Lung (tissue), 12 donors: ENCODE data around the gene GLP2R. TPM values are rescaled to one million over a fixed set of nuclear protein-coding genes. Genes with fewer than 3 reads are reported as not detected.

Experiments
- ATAC-seq: fragments of 200-7000 bp; cut with Tn5 transposase; one replicate; pipeline ENCODE4 v1.9.1; 2020; ENCODE audit warnings: moderate number of reproducible peaks; ENCODE audit not compliant: insufficient read depth, low FRiP score
- DNase-seq, 3 donors: peaks; one replicate each; pipeline ENCODE4 v3.0.0-alpha.2; 2013 to 2017
- H3K27ac ChIP-seq, 2 donors: one replicate each; pipeline ENCODE4 v1.5.1; 2013; ENCODE audit warnings: mild to moderate bottlenecking in 2 of 2, moderate library complexity in 2 of 2, control low read depth in 1 of 2, inconsistent platforms in 1 of 2, low read depth in 1 of 2, low read length in 1 of 2
- H3K27me3 ChIP-seq, 3 donors: one replicate each; pipeline ENCODE4 v1.5.1; 2013; ENCODE audit warnings: low read length in 2 of 3; ENCODE audit not compliant: control insufficient read depth in 3 of 3, insufficient read depth in 3 of 3
- H3K36me3 ChIP-seq, 4 donors: one replicate each; pipeline ENCODE4 v1.5.1; 2013; ENCODE audit warnings: low read length in 4 of 4, mild to moderate bottlenecking in 1 of 4, moderate library complexity in 1 of 4; ENCODE audit not compliant: control insufficient read depth in 4 of 4, insufficient read depth in 4 of 4
- H3K4me1 ChIP-seq, 5 donors: one replicate each; pipeline ENCODE4 v1.5.1; 2013; ENCODE audit warnings: low read length in 5 of 5, mild to moderate bottlenecking in 2 of 5, moderate library complexity in 1 of 5; ENCODE audit not compliant: control insufficient read depth in 5 of 5, insufficient read depth in 5 of 5
- H3K4me3 ChIP-seq: one replicate; pipeline ENCODE4 v1.5.1; 2013; ENCODE audit warnings: mild to moderate bottlenecking, control low read depth, moderate library complexity
- H3K9ac ChIP-seq, 2 donors: one replicate each; pipeline ENCODE4 v1.5.1; 2013; ENCODE audit warnings: low read length in 2 of 2, control low read depth in 1 of 2; ENCODE audit not compliant: insufficient read depth in 1 of 2
- H3K9me3 ChIP-seq, 4 donors: one replicate each; pipeline ENCODE4 v1.5.1; 2013; ENCODE audit warnings: low read length in 3 of 4, mild to moderate bottlenecking in 1 of 4, moderate library complexity in 1 of 4; ENCODE audit not compliant: control insufficient read depth in 4 of 4, insufficient read depth in 3 of 4
- whole genome bisulfite sequencing, 2 donors: extraction: QIAGEN DNeasy Blood & Tissue Kit; methylation state at CpG; one replicate each; pipeline ENCODE4 v1.1.7; 2013; 5-methylcytosine and 5-hydroxymethylcytosine counted together
- polyA plus RNA-seq, 2 donors: library from polyadenylated mRNA; stranded (reverse); fragments of 200-250 nt; gene quantifications; one replicate each; pipeline ENCODE4 v1.2.1, GENCODE V29; 2013
- total RNA-seq, 2 donors: library from RNA; depleted of rRNA in 1 of 2; stranded (reverse); fragments of >200 nt in 1 of 2; gene quantifications; one replicate each; pipeline ENCODE4 v1.2.1, GENCODE V29; 2014 to 2021
- TF ChIP-seq, protein P1 (sequence below): IDR thresholded peaks from 2 replicates; pipeline ENCODE4 v1.5.1; 2012; ENCODE audit warnings: mild to moderate bottlenecking; ENCODE audit errors: control extremely low read depth, extremely low read depth
- donor health status: control.
- donor health status: control.
- donor health status: Bipolar disorder and iron deficiency.
- donor health status: healthy.
- donor health status: DM: yes; HTN: yes; CAD: no.

GLP2R gene
- total and polyA plus RNA-seq, 4 donors = 0.11 to 1.6 (median 0.54) TPM

- H3K36me3 ChIP-seq = no peaks in the 10 kb centered on the region
- DNase-seq (no peak), ATAC-seq (no peak)
- 93 to 96% methylated on average over 4 of the region's 4 CpGs for WGBS, 2 donors
- no peak overlapping the region for H3K9ac ChIP-seq
- H3K27me3 ChIP-seq = no peaks in the 10 kb centered on the region
- no peak overlapping the region for H3K4me3 ChIP-seq
- peaks cover 0 to 3% (median 0%) of the 10 kb centered on the region in 4 donors for H3K9me3 ChIP-seq
- TF ChIP-seq, protein P1, sequence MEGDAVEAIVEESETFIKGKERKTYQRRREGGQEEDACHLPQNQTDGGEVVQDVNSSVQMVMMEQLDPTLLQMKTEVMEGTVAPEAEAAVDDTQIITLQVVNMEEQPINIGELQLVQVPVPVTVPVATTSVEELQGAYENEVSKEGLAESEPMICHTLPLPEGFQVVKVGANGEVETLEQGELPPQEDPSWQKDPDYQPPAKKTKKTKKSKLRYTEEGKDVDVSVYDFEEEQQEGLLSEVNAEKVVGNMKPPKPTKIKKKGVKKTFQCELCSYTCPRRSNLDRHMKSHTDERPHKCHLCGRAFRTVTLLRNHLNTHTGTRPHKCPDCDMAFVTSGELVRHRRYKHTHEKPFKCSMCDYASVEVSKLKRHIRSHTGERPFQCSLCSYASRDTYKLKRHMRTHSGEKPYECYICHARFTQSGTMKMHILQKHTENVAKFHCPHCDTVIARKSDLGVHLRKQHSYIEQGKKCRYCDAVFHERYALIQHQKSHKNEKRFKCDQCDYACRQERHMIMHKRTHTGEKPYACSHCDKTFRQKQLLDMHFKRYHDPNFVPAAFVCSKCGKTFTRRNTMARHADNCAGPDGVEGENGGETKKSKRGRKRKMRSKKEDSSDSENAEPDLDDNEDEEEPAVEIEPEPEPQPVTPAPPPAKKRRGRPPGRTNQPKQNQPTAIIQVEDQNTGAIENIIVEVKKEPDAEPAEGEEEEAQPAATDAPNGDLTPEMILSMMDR = no peak
- H3K4me1 ChIP-seq = peaks cover 0 to 34% (median 6%) of the 10 kb centered on the region in 5 donors
- H3K27ac ChIP-seq = no peak overlapping the region
These were observed 8.2 kb downstream of the GLP2R start for GRCh38 chr17:9833922-9834321.

- H3K4me3 ChIP-seq = no peak overlapping the region
- TF ChIP-seq, protein P1 = no peak
- DNase-seq (peak; percentile 31 to 94 (median 91)), ATAC-seq (peak; percentile 36)
- no peaks in the 10 kb centered on the region for H3K27me3 ChIP-seq
- H3K36me3 ChIP-seq = no peaks in the 10 kb centered on the region
- 70 to 79% methylated on average over 11 of the region's 11 CpGs for WGBS, 2 donors
- peaks cover 0 to 26% (median 19%) of the 10 kb centered on the region in 5 donors for H3K4me1 ChIP-seq
- H3K27ac ChIP-seq = no peak overlapping the region
- H3K9ac ChIP-seq = peak overlapping the region in 1 of 2 donors; percentile 38
- H3K9me3 ChIP-seq = no peaks in the 10 kb centered on the region
These were observed 12.1 kb downstream of the GLP2R start for GRCh38 chr17:9837551-9838471.

DNA sequence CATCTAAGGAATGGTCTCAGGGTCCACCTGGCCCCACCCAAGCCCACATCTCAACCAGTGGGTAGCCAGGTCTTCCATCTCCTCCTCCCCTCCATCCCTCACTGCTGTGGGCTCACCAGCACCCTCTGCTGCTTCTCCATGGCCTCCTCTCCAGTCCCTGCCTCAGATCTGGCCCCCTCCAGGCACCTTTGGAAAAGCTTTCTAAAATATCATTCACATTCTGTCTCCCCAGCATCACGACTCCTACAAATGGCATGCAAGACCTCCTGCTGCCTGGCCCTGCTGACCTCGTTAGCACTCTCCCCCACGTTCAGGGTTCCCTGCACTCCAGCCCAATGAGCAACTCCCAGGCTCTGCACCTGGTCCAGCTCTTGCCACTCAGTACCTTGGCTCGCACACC is 13.7 kb downstream of the GLP2R start:
- DNase-seq (no peak), ATAC-seq (no peak)
- Histone ChIP-seq H3K36me3 (no peaks in the 10 kb centered on the region), H3K4me3 (no peak overlapping the region), H3K9ac (no peak overlapping the region), H3K27me3 (no peaks in the 10 kb centered on the region), H3K9me3 (no peaks in the 10 kb centered on the region), H3K4me1 (peaks cover 0 to 26% (median 19%) of the 10 kb centered on the region in 5 donors), H3K27ac (no peak overlapping the region)
- TF ChIP-seq, protein P1 = no peak
- 46 to 65% methylated on average over 4 of the region's 4 CpGs for WGBS, 2 donors
